H1 (cell line): ENCODE results near the gene MRGPRX2. TPM values are rescaled to one million over a fixed set of nuclear protein-coding genes. Genes with fewer than 3 reads are reported as not detected.

Experiments used
- CTCF ChIA-PET: fragments of 300-600 bp; sonication (Branson Sonifier 250); formaldehyde crosslinking; loops from one replicate; lab custom pipeline; 2021; ENCODE audit not compliant: partially characterized antibody; lab: Charles Lee
- POLR2A ChIA-PET: fragments of 300-600 bp; sonication (Branson Sonifier 250); formaldehyde crosslinking; loops from one replicate; lab custom pipeline; 2021; ENCODE audit warnings: inconsistent platforms; ENCODE audit not compliant: partially characterized antibody; lab: Charles Lee
- DNase-seq, 2 experiments: peaks; one replicate each; pipeline versions ENCODE4 v3.0.0 to v3.0.0-alpha.2; 2010 to 2022; ENCODE audit warnings: low spot score in 2 of 2, low read depth in 1 of 2, mixed read lengths in 1 of 2
- FAIRE-seq: peaks from 2 replicates; lab custom pipeline; 2011; peaks lifted over from hg19 to GRCh38; lab: Jason Lieb, UNC
- H2AFZ ChIP-seq: 2 replicates; pipeline ENCODE4 v1.8.1; 2012; ENCODE audit warnings: low read length, inconsistent platforms
- H2AK5ac ChIP-seq: 2 replicates; pipeline ENCODE4 v1.6.1; 2013; ENCODE audit warnings: low read depth, low read length
- H2BK120ac ChIP-seq: replicated peaks from 2 replicates; pipeline ENCODE3; 2013; ENCODE audit warnings: low read depth, low read length, inconsistent platforms
- H2BK12ac ChIP-seq: 2 replicates; pipeline ENCODE4 v1.6.1; 2013; ENCODE audit warnings: low read depth, low read length
- H2BK15ac ChIP-seq: 2 replicates; pipeline ENCODE4 v1.6.1; 2013; ENCODE audit warnings: low read length
- H2BK20ac ChIP-seq: 2 replicates; pipeline ENCODE4 v1.6.1; 2013; ENCODE audit warnings: low read length
- H2BK5ac ChIP-seq: 2 replicates; pipeline ENCODE4 v1.6.1; 2013; ENCODE audit warnings: low read depth, low read length
- H3K14ac ChIP-seq: 2 replicates; pipeline ENCODE4 v1.6.1; 2013; ENCODE audit warnings: inconsistent platforms; ENCODE audit not compliant: insufficient read length
- H3K18ac ChIP-seq: 2 replicates; pipeline ENCODE4 v1.6.1; 2013; ENCODE audit warnings: low read length; ENCODE audit errors: extremely low read depth
- H3K23ac ChIP-seq: 2 replicates; pipeline ENCODE4 v1.6.1; 2013; ENCODE audit warnings: inconsistent platforms; ENCODE audit not compliant: insufficient read length
- H3K23me2 ChIP-seq: 2 replicates; pipeline ENCODE4 v1.6.1; 2013; ENCODE audit warnings: low read depth, low read length
- H3K27ac ChIP-seq: 2 replicates; pipeline ENCODE4 v1.6.1; 2011; ENCODE audit warnings: low read depth, low read length, inconsistent platforms
- H3K27me3 ChIP-seq, 4 experiments: replicated peaks in 1 of 4; 1 replicate in 1 of 4; 2 replicates in 3 of 4; pipeline versions ENCODE4 v1.6.1 to v1.8.1; 2011 to 2013; ENCODE audit warnings: low read length in 3 of 4, mild to moderate bottlenecking in 3 of 4, inconsistent platforms in 2 of 4, mixed read lengths in 2 of 4, moderate library complexity in 1 of 4; ENCODE audit not compliant: control insufficient read depth in 3 of 4, insufficient read depth in 3 of 4; ENCODE audit errors: extremely low read depth in 1 of 4
- H3K36me3 ChIP-seq, 4 experiments: 2 replicates each; pipeline versions ENCODE4 v1.6.1 to v1.8.1; 2011 to 2013; ENCODE audit warnings: mild to moderate bottlenecking in 4 of 4, low read length in 3 of 4, moderate library complexity in 2 of 4, control low read depth in 1 of 4, inconsistent platforms in 1 of 4; ENCODE audit not compliant: insufficient read depth in 4 of 4, control insufficient read depth in 2 of 4
- H3K4ac ChIP-seq: replicated peaks from 2 replicates; pipeline ENCODE3; 2013; ENCODE audit warnings: low read length, low read depth, mixed read lengths, inconsistent platforms; ENCODE audit not compliant: insufficient read length
- H3K4me1 ChIP-seq, 4 experiments: replicated peaks in 1 of 4; 1 replicate in 1 of 4; 2 replicates in 3 of 4; pipeline versions ENCODE4 v1.6.1 to v1.8.1; 2011 to 2013; ENCODE audit warnings: low read length in 3 of 4, inconsistent platforms in 2 of 4, mixed read lengths in 1 of 4; ENCODE audit not compliant: insufficient read depth in 4 of 4, control insufficient read depth in 3 of 4
- H3K4me2 ChIP-seq, 2 experiments: 2 replicates each; pipeline versions ENCODE4 v1.6.1 to v1.8.1; 2011 to 2013; ENCODE audit warnings: low read depth in 2 of 2, low read length in 2 of 2, control low read depth in 1 of 2, inconsistent platforms in 1 of 2, mild to moderate bottlenecking in 1 of 2; ENCODE audit not compliant: insufficient read depth in 1 of 2
- H3K4me3 ChIP-seq, 4 experiments: fragments of 200-600, 300-600 bp in 1 of 4; sonication (generic), shearing (Covaris generic), sonication (Bioruptor Twin) in 1 of 4; 2 replicates each; pipeline versions ENCODE4 v1.5.1 to v1.8.1; 2011 to 2016; ENCODE audit warnings: low read length in 4 of 4, low read depth in 3 of 4, control low read depth in 2 of 4, inconsistent platforms in 2 of 4, mild to moderate bottlenecking in 2 of 4, mixed read lengths in 1 of 4, moderate library complexity in 1 of 4; ENCODE audit not compliant: insufficient read depth in 2 of 4; ENCODE audit errors: extremely low read depth in 1 of 4
- H3K56ac ChIP-seq: replicated peaks from 2 replicates; pipeline ENCODE3; 2013; ENCODE audit warnings: low read depth, mild to moderate bottlenecking, mixed read lengths, low read length, inconsistent platforms; ENCODE audit not compliant: insufficient read length
- H3K79me1 ChIP-seq: 2 replicates; pipeline ENCODE4 v1.6.1; 2013; ENCODE audit warnings: low read depth, low read length, control low read depth
- H3K79me2 ChIP-seq, 2 experiments: 2 replicates each; pipeline versions ENCODE4 v1.6.1 to v1.8.1; 2012 to 2013; ENCODE audit warnings: low read length in 2 of 2, mild to moderate bottlenecking in 2 of 2, inconsistent platforms in 1 of 2; ENCODE audit not compliant: insufficient read depth in 2 of 2, control insufficient read depth in 1 of 2
- H3K9ac ChIP-seq, 4 experiments: replicated peaks in 1 of 4; 1 replicate in 1 of 4; 2 replicates in 3 of 4; pipeline versions ENCODE4 v1.6.1 to v1.8.1; 2011 to 2013; ENCODE audit warnings: low read depth in 3 of 4, low read length in 3 of 4, control low read depth in 2 of 4, mild to moderate bottlenecking in 2 of 4, moderate library complexity in 2 of 4, inconsistent platforms in 1 of 4; ENCODE audit errors: extremely low read depth in 1 of 4
- H3K9me3 ChIP-seq, 2 experiments: 2 replicates each; pipeline versions ENCODE4 v1.6.1 to v1.8.1; 2012 to 2013; ENCODE audit warnings: mild to moderate bottlenecking in 2 of 2, moderate library complexity in 2 of 2, control low read depth in 1 of 2, inconsistent platforms in 1 of 2, low read depth in 1 of 2, low read length in 1 of 2, mixed read lengths in 1 of 2; ENCODE audit not compliant: insufficient read depth in 2 of 2
- H4K20me1 ChIP-seq, 2 experiments: replicated peaks in 1 of 2; 2 replicates each; pipeline versions ENCODE3 to v1.8.1; 2011 to 2013; ENCODE audit warnings: inconsistent platforms in 2 of 2, low read length in 2 of 2, mild to moderate bottlenecking in 1 of 2; ENCODE audit not compliant: insufficient read depth in 2 of 2, control insufficient read depth in 1 of 2
- H4K5ac ChIP-seq: 2 replicates; pipeline ENCODE4 v1.6.1; 2013; ENCODE audit warnings: low read length, low read depth, mixed read lengths, inconsistent platforms; ENCODE audit not compliant: insufficient read length
- H4K8ac ChIP-seq: 2 replicates; pipeline ENCODE4 v1.8.0; 2013; ENCODE audit warnings: mild to moderate bottlenecking, moderate library complexity, low read length, inconsistent platforms; ENCODE audit not compliant: insufficient read depth; ENCODE audit errors: extremely low read depth
- H4K91ac ChIP-seq: replicated peaks from 2 replicates; pipeline ENCODE3; 2013; ENCODE audit warnings: low read length, mixed read lengths, inconsistent platforms; ENCODE audit not compliant: insufficient read length
- GABPA ChIP-seq: IDR thresholded peaks from 2 replicates; pipeline ENCODE4 v1.6.1; 2011; ENCODE audit warnings: mild to moderate bottlenecking, low read length, moderate library complexity, borderline replicate concordance; ENCODE audit not compliant: insufficient read depth
- GTF2F1 ChIP-seq: IDR thresholded peaks from 2 replicates; pipeline ENCODE4 v1.6.1; 2012; ENCODE audit warnings: low read depth, low read length, improper control_type of control experiment, borderline replicate concordance
- NANOG ChIP-seq: IDR thresholded peaks from 2 replicates; pipeline ENCODE4 v1.6.1; 2011; ENCODE audit warnings: low read length, low read depth, mild to moderate bottlenecking, inconsistent platforms; ENCODE audit not compliant: insufficient read depth, poor library complexity, severe bottlenecking
- POLR2A ChIP-seq, 2 experiments: IDR thresholded peaks; 1 replicate in 1 of 2; 2 replicates in 1 of 2; pipeline ENCODE4 v1.6.1; 2011; ENCODE audit warnings: low read depth in 2 of 2, low read length in 2 of 2, mild to moderate bottlenecking in 2 of 2; ENCODE audit errors: control extremely low read depth in 1 of 2
- RAD21 ChIP-seq, 2 experiments: IDR thresholded peaks in 1 of 2; conservative IDR thresholded peaks in 1 of 2; 2 replicates each; pipeline ENCODE4 v1.6.1; 2011; ENCODE audit warnings: low read depth in 2 of 2, low read length in 2 of 2, improper control_type of control experiment in 1 of 2, inconsistent platforms in 1 of 2, mild to moderate bottlenecking in 1 of 2, moderate library complexity in 1 of 2
- ZNF274 ChIP-seq: IDR thresholded peaks from 2 replicates; pipeline ENCODE4 v1.7.0; 2012; ENCODE audit warnings: low read length, borderline replicate concordance; ENCODE audit errors: extremely low read depth
- WGBS, 2 experiments: shearing (Covaris generic) in 1 of 2; methylation state at CpG; one replicate each; pipeline versions ENCODE4 v1.1.6 to v1.1.7; 2013 to 2015; ENCODE audit warnings: low lambda C conversion rate in 2 of 2, mixed read lengths in 2 of 2, inconsistent platforms in 1 of 2, low coverage in 1 of 2, missing lambda C conversion rate in 1 of 2; ENCODE audit not compliant: insufficient replicate concordance in 2 of 2, insufficient coverage in 1 of 2, insufficient read length in 1 of 2; ENCODE audit errors: extremely low coverage in 1 of 2, missing lambda C conversion rate in 1 of 2; 5-methylcytosine and 5-hydroxymethylcytosine counted together
- polyA plus RNA-seq, 7 experiments: library from polyadenylated mRNA; depleted of rRNA in 3 of 7; stranded (reverse) in 5 of 7; unstranded in 2 of 7; fragments of >200 nt in 5 of 7; fragments of 200-250 nt in 2 of 7; gene quantifications; 1 replicate in 5 of 7; 2 replicates in 1 of 7; 4 replicates in 1 of 7; pipeline versions ENCODE4 v1.2.1 to v1.2.3, GENCODE V29; 2011 to 2013; ENCODE audit warnings: missing spikeins in 2 of 7, mixed read lengths in 2 of 7
- total RNA-seq: library from RNA; stranded (reverse); fragmentation: NEBNext Ultra II Directional; extraction: Animal tissue kit (Norgen Biotek cat#: 25700); gene quantifications from 2 replicates; pipeline ENCODE4 v1.2.1, GENCODE V29; 2021

Gene MRGPRX2
- total and polyA plus RNA-seq, 2 of the 8 experiments (the other 6 are each of a cell fraction or from before 2014, with no cell fraction given): not detected

DNA sequence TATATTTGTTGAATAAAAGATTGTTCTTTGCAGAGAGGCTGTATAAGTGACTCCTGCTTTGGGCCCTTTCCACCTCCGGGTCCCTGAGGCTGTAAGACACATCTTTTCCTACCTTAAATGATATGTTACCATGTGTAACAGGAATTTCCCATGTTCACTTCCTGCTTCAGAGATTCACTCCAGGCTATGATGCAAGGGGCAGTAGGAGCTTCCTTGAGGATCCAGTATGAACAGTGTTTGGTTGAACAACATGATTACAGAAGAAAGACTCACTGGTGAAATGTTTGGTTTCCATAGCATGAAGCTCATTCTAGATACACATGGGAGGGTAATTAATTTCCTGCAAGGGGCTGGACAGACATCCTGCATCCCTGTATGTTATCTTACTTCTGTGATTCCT, 30.8 kb upstream of the MRGPRX2 start:
- Histone ChIP-seq H2AK5ac (no peak overlapping the region), H3K9ac (no peak overlapping the region), H3K79me1 (no peaks in the 10 kb centered on the region; the same call in 1 of the 2 replicates), H3K56ac (no peak overlapping the region), H3K36me3 (no peaks in the 10 kb centered on the region), H2BK12ac (no peak overlapping the region), H2BK120ac (no peak overlapping the region), H2BK15ac (no peak overlapping the region), H2AFZ (no peak overlapping the region), H3K27me3 (no peaks in the 10 kb centered on the region), H3K4ac (no peak overlapping the region), H3K23me2 (no peaks in the 10 kb centered on the region), H3K79me2 (no peaks in the 10 kb centered on the region), H2BK20ac (no peak overlapping the region), H3K27ac (no peak overlapping the region), H2BK5ac (no peak overlapping the region), H4K8ac (no peak overlapping the region), H3K4me1 (no peaks in the 10 kb centered on the region), H4K91ac (no peak overlapping the region), H3K23ac (no peak overlapping the region), H3K4me2 (no peak overlapping the region), H3K18ac (no peak overlapping the region), H4K20me1 (no peaks in the 10 kb centered on the region), H3K14ac (no peak overlapping the region), H4K5ac (no peak overlapping the region), H3K9me3 (no peaks in the 10 kb centered on the region), H3K4me3 (no peak overlapping the region)
- no peak for DNase-seq
- WGBS, 2 experiments: 86% methylated on average over 1 of the region's 1 CpG; no CpG with 5 or more reads in 1 of the 2 experiments
- POLR2A ChIA-PET: no interaction called here
- FAIRE-seq: no peak
- CTCF ChIA-PET: interaction anchor here (0.7 to 1.4 kb wide), 4 partner anchors 10 to 463 kb away, joined by 3 to 5 read pairs (median 4); no protein-coding TSS in a partner anchor
- TF ChIP-seq GTF2F1: no peak
- no peak for TF ChIP-seq POLR2A (IDR thresholded peaks at IDR 0.05; ENCODE audit: control extremely low read depth in 1 of 2, low read depth in 2 of 2, low read length in 2 of 2)
- TF ChIP-seq NANOG: no peak
- no peak for TF ChIP-seq ZNF274
- no peak for TF ChIP-seq RAD21 (IDR thresholded peaks at IDR 0.05 in 1 of 2, conservative IDR thresholded peaks at IDR 0.05 in 1 of 2; ENCODE audit: low read depth in 2 of 2, low read length in 2 of 2)
- no peak for TF ChIP-seq GABPA
